Measurements from ENCODE around the gene CBX4.

DNA sequence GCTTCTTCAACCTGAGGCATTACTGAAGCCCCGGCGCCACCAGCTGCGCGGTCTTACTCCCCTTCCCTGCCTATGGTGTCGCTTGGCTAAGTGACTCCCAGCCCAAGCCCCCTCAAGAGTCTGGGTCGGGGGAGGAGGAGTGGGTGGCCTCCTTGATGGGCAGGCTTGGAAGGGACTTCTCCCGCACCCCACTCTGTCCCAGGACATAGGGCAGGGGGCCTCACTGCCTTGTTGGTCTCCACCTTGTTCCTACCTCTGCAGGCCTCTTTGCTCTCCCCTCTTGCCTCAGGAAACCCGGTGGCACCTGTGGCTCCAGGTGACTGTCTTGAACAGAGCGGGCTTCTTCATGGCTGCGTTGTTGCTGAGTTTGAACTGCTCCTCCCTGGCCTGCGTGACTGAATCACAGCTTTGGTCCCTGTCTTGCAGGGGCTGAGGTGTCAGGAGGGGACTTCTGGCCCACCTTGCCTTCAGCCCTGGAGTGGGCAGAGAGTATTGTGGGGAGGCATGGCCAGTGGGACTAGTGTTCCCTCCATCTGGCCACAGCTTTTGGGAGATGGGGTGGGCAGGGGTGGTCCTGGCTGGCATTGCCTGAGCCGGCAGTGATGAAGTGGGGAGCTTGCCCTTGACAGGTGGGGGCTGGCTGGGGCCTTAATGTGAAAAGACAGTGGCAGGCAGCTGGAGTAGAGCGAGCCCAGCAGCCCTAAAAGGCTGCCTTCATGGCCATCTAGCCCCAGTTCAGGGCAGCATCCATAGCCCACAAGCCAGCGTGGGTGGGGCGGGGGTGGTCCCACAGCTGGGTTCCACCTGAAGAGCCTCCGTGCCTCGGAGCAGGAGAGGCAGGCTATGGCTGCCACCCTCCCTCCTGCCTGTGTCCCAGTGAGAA, 54.0 kb downstream of the CBX4 start:
- TF ChIP-seq, protein P1, sequence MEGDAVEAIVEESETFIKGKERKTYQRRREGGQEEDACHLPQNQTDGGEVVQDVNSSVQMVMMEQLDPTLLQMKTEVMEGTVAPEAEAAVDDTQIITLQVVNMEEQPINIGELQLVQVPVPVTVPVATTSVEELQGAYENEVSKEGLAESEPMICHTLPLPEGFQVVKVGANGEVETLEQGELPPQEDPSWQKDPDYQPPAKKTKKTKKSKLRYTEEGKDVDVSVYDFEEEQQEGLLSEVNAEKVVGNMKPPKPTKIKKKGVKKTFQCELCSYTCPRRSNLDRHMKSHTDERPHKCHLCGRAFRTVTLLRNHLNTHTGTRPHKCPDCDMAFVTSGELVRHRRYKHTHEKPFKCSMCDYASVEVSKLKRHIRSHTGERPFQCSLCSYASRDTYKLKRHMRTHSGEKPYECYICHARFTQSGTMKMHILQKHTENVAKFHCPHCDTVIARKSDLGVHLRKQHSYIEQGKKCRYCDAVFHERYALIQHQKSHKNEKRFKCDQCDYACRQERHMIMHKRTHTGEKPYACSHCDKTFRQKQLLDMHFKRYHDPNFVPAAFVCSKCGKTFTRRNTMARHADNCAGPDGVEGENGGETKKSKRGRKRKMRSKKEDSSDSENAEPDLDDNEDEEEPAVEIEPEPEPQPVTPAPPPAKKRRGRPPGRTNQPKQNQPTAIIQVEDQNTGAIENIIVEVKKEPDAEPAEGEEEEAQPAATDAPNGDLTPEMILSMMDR (IDR thresholded peaks at IDR 0.05): no peak
- no peak for TF ChIP-seq POLR2A (IDR thresholded peaks at IDR 0.05)
